Measurements from ENCODE around the gene POP7. TPM values are rescaled to one million over a fixed set of nuclear protein-coding genes. Genes with fewer than 3 reads are reported as not detected.
A peak's percentile ranks its signal among the peaks of the same experiment; 100 is the strongest.
"Not testable (repeated sequence)": the region's sequence is repeated elsewhere in the genome, so short reads cannot be mapped to it uniquely, and the experiment has no call there.

POP7 gene
- total and polyA plus RNA-seq, 5 experiments from 2014 or later: 16.9 to 41.7 (median 32.6) TPM

DNA sequence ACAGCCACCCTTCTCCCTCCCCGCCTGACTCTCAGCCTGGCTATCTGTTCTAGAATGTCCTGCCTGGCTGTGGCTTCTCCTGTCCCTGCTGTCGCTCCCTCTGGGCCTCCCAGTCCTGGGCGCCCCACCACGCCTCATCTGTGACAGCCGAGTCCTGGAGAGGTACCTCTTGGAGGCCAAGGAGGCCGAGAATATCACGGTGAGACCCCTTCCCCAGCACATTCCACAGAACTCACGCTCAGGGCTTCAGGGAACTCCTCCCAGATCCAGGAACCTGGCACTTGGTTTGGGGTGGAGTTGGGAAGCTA, 15.5 kb downstream of the POP7 start:
- ATAC-seq: no peak
- H3K4me3 Mint-ChIP-seq: peak overlapping the region in 1 of 10 donors; percentile 9
- H3K27ac Mint-ChIP-seq: peak overlapping the region in 1 of 10 donors; percentile 13
- H3K4me1 Mint-ChIP-seq: peaks cover 3 to 6% (median 5%) of the 10 kb centered on the region in 4 donors
- H3K36me3 Mint-ChIP-seq: peaks cover 0 to 4% (median 0%) of the 10 kb centered on the region in 3 donors
- POLR2A ChIA-PET: no interaction called here
- peaks cover 24 to 56% (median 44%) of the 10 kb centered on the region in 5 donors for H3K27me3 Mint-ChIP-seq
- peaks cover 0 to 17% (median 11%) of the 10 kb centered on the region in 9 donors for H3K9me3 Mint-ChIP-seq
- DNase-seq: no peak

DNA sequence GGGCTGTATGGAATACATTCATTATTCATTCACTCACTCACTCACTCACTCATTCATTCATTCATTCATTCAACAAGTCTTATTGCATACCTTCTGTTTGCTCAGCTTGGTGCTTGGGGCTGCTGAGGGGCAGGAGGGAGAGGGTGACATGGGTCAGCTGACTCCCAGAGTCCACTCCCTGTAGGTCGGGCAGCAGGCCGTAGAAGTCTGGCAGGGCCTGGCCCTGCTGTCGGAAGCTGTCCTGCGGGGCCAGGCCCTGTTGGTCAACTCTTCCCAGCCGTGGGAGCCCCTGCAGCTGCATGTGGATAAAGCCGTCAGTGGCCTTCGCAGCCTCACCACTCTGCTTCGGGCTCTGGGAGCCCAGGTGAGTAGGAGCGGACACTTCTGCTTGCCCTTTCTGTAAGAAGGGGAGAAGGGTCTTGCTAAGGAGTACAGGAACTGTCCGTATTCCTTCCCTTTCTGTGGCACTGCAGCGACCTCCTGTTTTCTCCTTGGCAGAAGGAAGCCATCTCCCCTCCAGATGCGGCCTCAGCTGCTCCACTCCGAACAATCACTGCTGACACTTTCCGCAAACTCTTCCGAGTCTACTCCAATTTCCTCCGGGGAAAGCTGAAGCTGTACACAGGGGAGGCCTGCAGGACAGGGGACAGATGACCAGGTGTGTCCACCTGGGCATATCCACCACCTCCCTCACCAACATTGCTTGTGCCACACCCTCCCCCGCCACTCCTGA, 16.7 kb downstream of the POP7 start:
- no peak overlapping the region for H3K4me3 Mint-ChIP-seq
- H3K27me3 Mint-ChIP-seq: peaks cover 22 to 62% (median 44%) of the 10 kb centered on the region in 5 donors
- no peak for ATAC-seq
- H3K4me1 Mint-ChIP-seq: peaks cover 2 to 6% (median 4%) of the 10 kb centered on the region in 4 donors
- POLR2A ChIA-PET: no interaction called here
- peaks cover 0 to 17% (median 11%) of the 10 kb centered on the region in 9 donors for H3K9me3 Mint-ChIP-seq
- peaks cover 0 to 4% (median 0%) of the 10 kb centered on the region in 3 donors for H3K36me3 Mint-ChIP-seq
- DNase-seq: no peak
- H3K27ac Mint-ChIP-seq: no peak overlapping the region

DNA sequence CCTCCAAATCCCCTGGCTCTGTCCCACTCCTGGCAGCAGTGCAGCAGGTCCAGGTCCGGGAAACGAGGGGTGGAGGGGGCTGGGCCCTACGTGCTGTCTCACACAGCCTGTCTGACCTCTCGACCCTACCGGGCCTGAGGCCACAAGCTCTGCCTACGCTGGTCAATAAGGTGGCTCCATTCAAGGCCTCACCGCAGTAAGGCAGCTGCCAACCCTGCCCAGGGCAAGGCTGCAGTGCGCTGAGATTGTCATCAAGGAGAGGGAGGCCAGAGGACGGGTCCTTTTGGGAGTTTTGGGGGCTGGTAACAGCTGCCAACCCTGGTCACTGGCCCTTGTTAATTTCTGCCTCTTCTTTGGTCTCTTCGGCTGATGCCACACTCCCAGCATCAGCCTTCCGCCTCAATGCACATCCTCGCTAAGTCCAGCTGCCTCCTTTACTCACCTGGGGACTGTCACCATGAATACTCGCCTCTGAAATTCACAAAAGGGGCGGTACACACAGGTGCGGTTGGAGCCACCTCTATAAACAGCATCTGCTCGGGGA, 17.9 kb downstream of the POP7 start:
- POLR2A ChIA-PET: interaction anchor here (0.6 kb wide), 2 partner anchors 114 to 170 kb away, joined by 4 to 7 read pairs; no protein-coding TSS in a partner anchor
- DNase-seq (no peak), ATAC-seq (no peak)
- H3K9me3 Mint-ChIP-seq: peaks cover 0 to 7% (median 3%) of the 10 kb centered on the region in 9 donors
- H3K27me3 Mint-ChIP-seq: peaks cover 22 to 73% (median 43%) of the 10 kb centered on the region in 5 donors
- no peak overlapping the region for H3K27ac Mint-ChIP-seq
- no peak overlapping the region for H3K4me3 Mint-ChIP-seq
- H3K4me1 Mint-ChIP-seq: peaks cover 2 to 6% (median 4%) of the 10 kb centered on the region in 4 donors
- peaks cover 0 to 4% (median 0%) of the 10 kb centered on the region in 3 donors for H3K36me3 Mint-ChIP-seq

DNA sequence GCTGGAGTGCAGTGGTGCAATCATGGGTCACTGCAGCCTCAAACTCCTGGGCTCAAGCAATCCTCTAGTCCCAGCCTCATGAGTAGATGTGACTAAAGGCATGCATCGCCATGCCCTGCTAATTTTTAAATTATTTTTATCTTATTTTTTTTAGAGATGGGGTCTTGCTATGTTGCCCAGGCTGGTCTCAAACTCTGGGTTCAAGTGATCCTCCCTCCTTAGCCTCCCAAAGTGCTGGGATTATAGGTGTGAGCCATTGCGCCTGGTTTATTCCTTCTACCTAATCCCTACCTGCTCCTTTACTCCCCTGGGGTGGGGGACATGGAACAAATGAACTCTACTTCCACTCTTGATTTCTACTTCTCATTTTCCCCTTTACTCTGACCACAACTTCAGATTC, 18.4 kb downstream of the POP7 start:
- not testable (repeated sequence) for H3K9me3 Mint-ChIP-seq, H3K36me3 Mint-ChIP-seq, H3K27ac Mint-ChIP-seq, H3K4me3 Mint-ChIP-seq, H3K4me1 Mint-ChIP-seq, DNase-seq, ATAC-seq
- POLR2A ChIA-PET: interaction anchor here (1.0 kb wide), 1 partner anchor 160 kb away, joined by 3 read pairs; no protein-coding TSS in a partner anchor
- H3K27me3 Mint-ChIP-seq: peaks cover 19 to 70% (median 38%) of the 10 kb centered on the region in 5 donors

DNA sequence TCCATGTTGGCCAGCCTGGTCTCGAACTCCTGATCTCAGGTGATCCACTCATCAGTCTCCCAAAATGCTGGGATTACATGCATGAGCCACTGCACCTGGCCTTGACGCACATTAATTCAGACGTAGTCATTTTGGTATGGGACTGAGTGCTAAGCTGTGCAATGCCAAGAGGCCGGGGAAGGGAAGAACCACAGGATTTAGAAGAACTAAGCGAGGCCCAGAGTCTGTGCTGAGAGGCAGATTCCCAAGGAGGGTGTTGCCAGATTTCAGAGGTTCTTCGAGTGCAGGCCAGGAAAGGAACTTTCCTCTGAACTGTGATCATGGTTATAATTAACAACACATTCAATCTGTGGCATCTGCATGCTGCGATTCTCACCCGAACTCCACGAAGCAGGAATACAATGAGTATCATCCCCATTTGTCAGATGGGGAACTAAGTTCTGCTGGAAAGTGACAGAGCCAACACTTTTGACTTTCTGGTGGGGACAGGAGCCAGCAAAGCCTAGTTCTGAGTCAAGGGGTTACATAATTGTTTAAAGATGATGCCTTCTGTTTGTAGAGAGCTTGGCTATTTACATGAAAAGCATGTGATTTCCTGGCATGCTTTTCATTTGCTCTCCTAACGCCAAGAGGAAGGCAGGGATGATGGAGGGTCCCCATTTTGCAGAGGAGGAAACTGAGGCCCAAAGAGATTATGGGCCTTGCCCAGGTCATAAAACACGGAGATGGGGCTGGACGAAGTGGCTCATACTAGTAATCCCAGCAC, 21.3 kb downstream of the POP7 start:
- Mint-ChIP-seq H3K4me3 (no peak overlapping the region), H3K36me3 (no peaks in the 10 kb centered on the region), H3K27ac (peak overlapping the region in 1 of 10 donors; percentile 24), H3K4me1 (peaks cover 2 to 6% (median 3%) of the 10 kb centered on the region in 4 donors), H3K9me3 (no peaks in the 10 kb centered on the region), H3K27me3 (peaks cover 7 to 44% (median 24%) of the 10 kb centered on the region in 5 donors)
- POLR2A ChIA-PET: interaction anchor here (1.1 kb wide), 1 partner anchor 21 kb away, joined by 4 read pairs; the partner anchor contains the start of gene POP7
- ATAC-seq: no peak
- no peak for DNase-seq

DNA sequence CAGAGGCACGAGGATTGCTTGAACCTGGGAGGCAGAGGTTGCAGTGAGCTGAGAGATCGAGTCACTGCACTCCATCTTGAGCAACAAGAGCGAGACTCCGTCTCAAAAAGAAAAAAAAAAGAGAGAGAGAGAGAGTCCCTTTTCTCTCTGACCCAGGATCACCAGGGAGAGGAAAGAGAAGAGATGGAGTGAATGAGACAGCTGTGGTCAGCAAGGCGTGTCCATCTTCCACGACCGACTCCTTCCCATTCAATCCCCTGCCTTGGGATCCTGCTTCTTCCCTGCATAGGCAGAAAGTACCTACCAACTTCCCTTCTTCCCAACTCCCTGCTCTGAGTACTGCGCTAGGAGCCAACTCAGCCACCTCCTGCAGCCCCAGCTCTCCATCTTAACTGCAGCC, 22.3 kb downstream of the POP7 start:
- POLR2A ChIA-PET: interaction anchor here (0.8 to 1.1 kb wide), 2 partner anchors 19 to 22 kb away, joined by 3 to 4 read pairs; partner anchors contain the start of gene POP7
- Mint-ChIP-seq H3K36me3 (no peaks in the 10 kb centered on the region), H3K4me1 (peaks cover 2 to 6% (median 3%) of the 10 kb centered on the region in 4 donors), H3K9me3 (no peaks in the 10 kb centered on the region), H3K27ac (peak overlapping the region in 1 of 10 donors; percentile 87), H3K4me3 (no peak overlapping the region), H3K27me3 (peaks cover under 1 to 34% (median 17%) of the 10 kb centered on the region in 5 donors)
- DNase-seq (no peak), ATAC-seq (no peak)

DNA sequence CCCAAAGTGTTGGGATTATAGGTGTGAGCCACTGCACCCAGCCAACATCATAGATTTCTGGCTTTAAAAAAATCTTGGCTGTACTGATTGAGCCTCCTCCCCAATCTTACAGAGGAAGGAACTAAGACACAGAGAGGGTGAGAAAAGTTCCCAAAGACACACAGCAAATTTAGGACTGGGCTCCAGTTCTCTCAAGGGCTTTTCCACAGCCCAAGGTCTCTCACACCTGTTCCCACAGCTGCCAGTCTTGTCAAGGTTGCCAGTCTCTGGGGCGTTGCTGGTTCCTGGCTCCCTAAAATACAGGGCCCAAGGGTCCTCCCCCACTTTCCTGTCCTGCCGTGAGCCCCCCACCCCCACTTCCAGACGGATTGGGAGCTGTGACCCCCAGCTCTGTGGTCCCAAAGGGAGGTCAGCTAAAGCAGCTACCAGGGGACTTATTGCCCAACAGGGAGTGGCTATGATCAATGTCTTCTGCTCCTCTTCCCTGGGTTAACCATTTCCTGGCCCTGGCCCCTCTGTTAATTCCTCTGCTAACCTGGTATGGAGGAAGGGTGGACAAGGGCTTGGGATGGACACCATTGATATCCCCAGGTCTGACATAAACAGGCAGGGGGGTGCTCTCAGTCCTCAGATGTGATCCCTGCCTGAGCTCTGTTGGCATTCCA, 24.3 kb downstream of the POP7 start:
- H3K27ac Mint-ChIP-seq: no peak overlapping the region
- POLR2A ChIA-PET: no interaction called here
- peaks cover 0 to 18% (median 16%) of the 10 kb centered on the region in 5 donors for H3K27me3 Mint-ChIP-seq
- DNase-seq (no peak), ATAC-seq (no peak)
- no peaks in the 10 kb centered on the region for H3K36me3 Mint-ChIP-seq
- H3K4me1 Mint-ChIP-seq: peaks cover under 1 to 4% (median 2%) of the 10 kb centered on the region in 4 donors
- no peak overlapping the region for H3K4me3 Mint-ChIP-seq
- H3K9me3 Mint-ChIP-seq: no peaks in the 10 kb centered on the region

DNA sequence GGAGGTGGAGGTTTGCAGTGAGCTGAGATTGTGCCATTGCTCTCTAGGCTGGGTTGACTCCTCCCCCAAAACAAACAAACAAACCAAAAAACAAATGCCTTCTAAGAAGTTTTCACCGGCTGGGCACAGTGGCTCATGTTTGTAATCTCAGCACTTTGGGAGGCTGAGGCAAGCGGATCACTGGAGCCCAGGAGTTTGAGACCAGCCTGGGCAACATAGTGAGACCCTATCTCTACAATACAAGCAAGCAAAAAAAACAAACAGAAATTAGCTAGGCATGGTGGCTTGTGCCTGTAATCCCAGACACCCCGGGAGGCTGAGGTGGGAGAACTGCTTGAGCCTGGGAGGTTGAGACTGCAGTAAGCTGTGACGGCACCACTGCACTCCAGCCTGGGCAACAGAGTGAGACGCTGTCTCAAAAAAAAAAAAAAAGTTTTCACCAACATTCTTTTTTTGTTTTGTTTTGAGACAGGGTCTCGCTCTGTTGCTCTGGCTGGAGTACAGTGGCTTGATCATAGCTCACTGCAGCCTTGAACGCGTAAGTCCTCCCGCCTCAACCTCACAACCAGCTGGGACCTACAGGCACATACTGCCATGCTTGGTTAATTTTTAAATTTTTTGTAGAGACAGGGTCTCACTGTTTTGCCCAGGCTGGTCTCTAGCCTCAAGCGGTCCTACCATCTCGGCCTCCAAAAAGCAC, 26.2 kb downstream of the POP7 start:
- no peak for ATAC-seq
- no peak for DNase-seq
- H3K36me3 Mint-ChIP-seq: no peaks in the 10 kb centered on the region
- POLR2A ChIA-PET: no interaction called here
- H3K4me1 Mint-ChIP-seq: peaks cover 0 to 4% (median 1%) of the 10 kb centered on the region in 4 donors
- peaks cover 0 to 27% (median 17%) of the 10 kb centered on the region in 5 donors for H3K27me3 Mint-ChIP-seq
- no peaks in the 10 kb centered on the region for H3K9me3 Mint-ChIP-seq
- no peak overlapping the region for H3K27ac Mint-ChIP-seq
- H3K4me3 Mint-ChIP-seq: no peak overlapping the region

DNA sequence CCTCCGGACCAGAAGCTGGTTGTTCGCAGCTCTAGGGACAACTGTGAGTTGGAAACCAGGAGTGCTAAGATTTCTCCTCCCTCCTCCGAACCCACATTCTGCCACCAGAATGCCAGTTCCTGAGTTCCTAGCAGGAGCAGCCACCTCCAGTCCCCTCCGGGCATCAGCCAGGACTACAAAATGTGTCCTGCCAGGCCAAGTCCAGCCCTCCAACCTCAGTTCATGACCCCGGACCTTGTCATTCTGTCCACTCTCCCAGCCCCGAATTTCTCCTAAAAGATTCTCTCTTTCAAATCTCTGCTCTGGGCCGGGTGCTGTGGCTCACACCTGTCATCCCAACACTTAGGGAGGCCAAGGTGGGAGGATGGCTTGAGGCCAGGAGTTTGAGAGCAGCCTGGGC, 29.8 kb downstream of the POP7 start:
- ATAC-seq: no peak
- POLR2A ChIA-PET: no interaction called here
- H3K36me3 Mint-ChIP-seq: no peaks in the 10 kb centered on the region
- DNase-seq: no peak
- H3K4me1 Mint-ChIP-seq: peaks cover 0 to 4% (median 1%) of the 10 kb centered on the region in 4 donors
- H3K4me3 Mint-ChIP-seq: no peak overlapping the region
- H3K9me3 Mint-ChIP-seq: no peaks in the 10 kb centered on the region
- H3K27me3 Mint-ChIP-seq: peaks cover 0 to 19% (median 9%) of the 10 kb centered on the region in 5 donors
- no peak overlapping the region for H3K27ac Mint-ChIP-seq

DNA sequence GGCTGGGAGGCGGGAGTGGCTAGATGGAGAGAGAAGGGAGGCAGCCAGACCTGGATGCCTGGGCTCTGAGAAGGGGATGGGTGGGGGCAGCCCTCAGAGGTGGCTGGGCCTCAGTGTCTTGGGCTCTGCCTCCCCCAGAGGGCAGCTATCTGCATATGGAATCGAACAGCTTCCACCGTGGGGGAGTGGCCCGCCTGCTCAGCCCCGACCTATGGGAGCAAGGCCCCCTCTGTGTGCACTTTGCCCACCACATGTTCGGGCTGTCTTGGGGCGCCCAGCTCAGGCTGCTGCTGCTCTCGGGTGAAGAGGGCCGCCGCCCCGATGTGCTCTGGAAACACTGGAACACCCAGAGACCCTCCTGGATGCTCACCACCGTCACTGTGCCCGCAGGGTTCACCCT, 30.8 kb downstream of the POP7 start:
- no peaks in the 10 kb centered on the region for H3K9me3 Mint-ChIP-seq
- H3K4me1 Mint-ChIP-seq: peaks cover 0 to 4% (median 1%) of the 10 kb centered on the region in 4 donors
- POLR2A ChIA-PET: interaction anchor here (0.6 kb wide), 1 partner anchor 128 kb away, joined by 4 read pairs; no protein-coding TSS in a partner anchor
- no peak overlapping the region for H3K4me3 Mint-ChIP-seq
- H3K27ac Mint-ChIP-seq: no peak overlapping the region
- ATAC-seq (no peak), DNase-seq (no peak)
- H3K27me3 Mint-ChIP-seq: peaks cover 0 to 12% (median 9%) of the 10 kb centered on the region in 5 donors
- no peaks in the 10 kb centered on the region for H3K36me3 Mint-ChIP-seq

DNA sequence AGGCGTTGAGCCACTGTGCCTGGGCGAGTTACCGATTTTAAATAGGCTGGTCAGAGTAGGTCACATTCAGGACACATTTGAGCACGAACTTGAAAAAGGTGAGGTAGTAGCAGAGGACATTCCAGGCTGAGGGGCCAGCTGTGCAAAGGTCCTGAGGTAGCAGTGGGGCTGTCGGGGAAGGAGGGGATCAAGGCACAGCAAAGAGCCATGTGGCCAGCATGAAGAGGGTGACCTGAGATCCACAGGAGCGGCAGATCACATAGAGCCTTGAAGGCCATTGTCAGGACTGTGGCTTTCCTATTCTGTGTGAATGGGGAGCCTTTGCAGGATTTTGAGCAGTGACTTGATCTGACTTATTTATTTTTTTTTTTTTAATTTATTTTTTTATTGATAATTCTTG, 34.0 kb downstream of the POP7 start:
- H3K36me3 Mint-ChIP-seq: no peaks in the 10 kb centered on the region
- DNase-seq (no peak), ATAC-seq (no peak)
- no peak overlapping the region for H3K27ac Mint-ChIP-seq
- peaks cover 0 to 3% (median under 1%) of the 10 kb centered on the region in 4 donors for H3K4me1 Mint-ChIP-seq
- peaks cover 0 to 10% (median 3%) of the 10 kb centered on the region in 9 donors for H3K9me3 Mint-ChIP-seq
- H3K4me3 Mint-ChIP-seq: no peak overlapping the region
- POLR2A ChIA-PET: no interaction called here
- H3K27me3 Mint-ChIP-seq: peaks cover 1 to 19% (median 4%) of the 10 kb centered on the region in 5 donors

DNA sequence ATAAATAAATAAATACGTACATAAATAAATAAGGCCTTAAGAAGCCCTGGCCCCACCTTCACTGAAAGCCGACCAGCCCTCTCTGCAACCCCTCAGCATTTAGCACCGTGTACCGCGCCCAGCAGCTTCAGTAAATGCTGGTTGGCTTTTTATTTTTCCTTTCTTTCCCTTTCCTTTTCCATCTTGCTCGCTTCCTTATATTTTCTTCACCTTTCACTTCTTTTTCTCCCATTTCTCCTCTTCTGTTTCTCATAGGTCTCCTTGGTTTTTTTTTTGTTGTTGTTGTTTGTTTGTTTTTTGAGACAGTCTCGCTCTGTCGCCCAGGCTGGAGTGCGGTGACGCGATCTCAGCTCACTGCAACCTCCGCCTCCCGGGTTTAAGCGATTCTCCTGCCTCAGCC, 38.7 kb downstream of the POP7 start:
- H3K4me3 Mint-ChIP-seq: peak overlapping the region in 4 of 10 donors; percentile 22 to 86 (median 83)
- peaks cover 0 to 10% (median 3%) of the 10 kb centered on the region in 9 donors for H3K9me3 Mint-ChIP-seq
- DNase-seq (no peak), ATAC-seq (no peak)
- peaks cover 4 to 36% (median 10%) of the 10 kb centered on the region in 5 donors for H3K27me3 Mint-ChIP-seq
- peaks cover 3 to 7% (median 5%) of the 10 kb centered on the region in 4 donors for H3K4me1 Mint-ChIP-seq
- H3K36me3 Mint-ChIP-seq: no peaks in the 10 kb centered on the region
- no peak overlapping the region for H3K27ac Mint-ChIP-seq
- POLR2A ChIA-PET: no interaction called here

Measured in naive thymus-derived CD8-positive, alpha-beta T cell (primary cell).